Fibroblast of the conjunctiva (primary cell): ENCODE results near the gene OR56A5.

Experiments used
- DNase-seq: peaks from one replicate; pipeline ENCODE4 v3.0.0-alpha.2; 2010; ENCODE audit warnings: low read depth

OR56A5 gene

DNA sequence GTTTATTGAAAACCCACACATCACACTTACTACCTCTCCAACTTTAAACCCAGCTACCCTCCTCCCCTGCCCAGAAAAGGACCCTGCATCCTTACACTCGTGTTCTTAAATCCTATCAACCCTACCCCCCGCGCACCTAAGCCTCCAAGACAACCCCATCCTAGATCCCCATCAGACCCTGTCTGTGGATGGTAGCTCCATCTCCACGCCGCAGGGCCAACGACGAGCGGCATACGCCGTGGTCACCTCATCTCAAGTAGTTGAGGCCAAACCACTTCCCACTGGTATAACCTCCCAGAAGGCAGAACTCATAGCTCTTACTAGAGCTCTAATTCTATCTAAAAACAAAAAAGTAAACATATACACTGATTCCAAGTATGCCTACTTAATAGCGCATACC is 35.6 kb downstream of the OR56A5 start:
- DNase-seq: no peak

DNA sequence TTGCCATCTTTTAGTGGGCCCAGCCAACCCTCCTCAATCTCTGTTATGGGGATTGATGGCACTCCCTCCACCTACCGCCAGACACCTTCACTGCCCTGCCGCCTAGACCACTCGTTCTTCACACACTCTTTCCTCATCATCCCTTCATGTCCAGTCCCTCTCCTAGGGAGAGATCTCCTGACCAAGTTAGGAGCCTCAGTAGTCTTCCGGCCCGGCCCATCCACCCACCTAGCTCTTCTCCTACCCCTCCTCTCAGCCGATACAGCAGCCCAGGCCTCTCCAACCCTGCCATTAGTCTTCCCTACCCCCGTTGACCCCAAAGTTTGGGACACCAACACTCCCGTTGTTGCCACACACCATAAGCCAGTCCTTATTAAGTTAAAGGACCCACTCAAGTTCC is 37.2 kb downstream of the OR56A5 start:
- DNase-seq: no peak

GRCh38 chr11:5930614-5931013 is 37.7 kb downstream of the OR56A5 start:
- no peak for DNase-seq

DNA sequence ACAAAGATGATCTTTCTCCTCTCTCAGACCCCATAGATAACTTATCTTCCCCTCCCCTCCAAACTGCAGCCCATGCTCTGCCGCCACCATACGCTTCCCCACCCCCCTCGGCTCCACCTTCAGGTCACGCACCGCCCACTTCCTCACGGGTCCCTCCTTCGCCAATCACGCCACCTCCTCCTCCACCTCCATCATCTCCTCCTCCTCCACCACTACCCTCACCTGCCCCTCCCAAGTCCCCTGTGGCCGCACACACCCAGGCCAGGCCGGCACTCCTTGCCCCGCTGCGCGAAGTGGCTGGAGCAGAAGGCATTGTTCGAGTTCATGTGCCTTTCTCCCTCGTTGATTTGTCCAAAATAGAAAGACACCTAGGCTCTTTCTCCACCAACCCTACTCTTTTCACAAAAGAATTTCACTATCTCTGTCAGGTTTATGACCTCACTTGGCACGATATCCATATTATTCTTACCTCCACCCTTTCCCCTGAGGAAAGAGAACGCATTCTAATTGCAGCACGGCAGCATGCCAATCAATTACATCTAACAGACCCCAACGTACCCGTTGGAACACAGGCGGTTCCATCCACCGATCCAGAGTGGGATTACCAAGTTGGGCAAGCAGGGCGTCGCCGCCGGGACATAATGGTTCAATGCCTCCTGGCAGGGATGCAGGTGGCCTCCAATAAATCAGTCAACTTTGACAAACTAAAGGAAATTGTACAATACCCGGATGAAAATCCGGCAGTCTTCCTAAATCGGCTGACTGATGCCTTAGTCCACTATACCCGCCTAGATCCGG is 38.5 kb downstream of the OR56A5 start:
- no peak for DNase-seq

DNA sequence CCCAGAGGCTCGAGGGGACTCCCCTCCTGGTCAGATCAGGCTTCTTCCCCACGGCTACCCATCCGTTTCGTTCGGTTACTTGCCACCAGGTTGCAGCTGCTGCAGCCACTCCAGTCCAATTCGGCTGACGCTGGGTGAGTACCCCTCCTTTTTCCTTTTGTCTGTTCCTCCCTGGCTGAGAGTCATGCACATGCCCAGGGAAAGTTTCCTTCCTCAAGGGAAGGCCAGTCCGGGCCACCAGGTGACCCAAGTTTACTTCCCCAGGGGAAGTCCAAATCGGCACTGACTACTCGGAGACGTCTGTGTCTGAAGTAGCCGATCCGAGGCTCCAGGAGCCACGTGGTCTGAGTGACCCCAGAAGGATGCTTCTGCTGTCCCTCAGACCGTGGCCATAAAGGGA is 39.5 kb downstream of the OR56A5 start:
- DNase-seq: no peak

GRCh38 chr11:5928271-5928670 is 40.0 kb downstream of the OR56A5 start:
- no peak for DNase-seq

GRCh38 chr11:5923794-5924193 is 44.5 kb downstream of the OR56A5 start:
- DNase-seq: no peak

- DNase-seq: no peak
These were observed 44.9 kb downstream of the OR56A5 start for GRCh38 chr11:5923427-5923776.

- no peak for DNase-seq
These were observed 45.4 kb downstream of the OR56A5 start for GRCh38 chr11:5922749-5923426.
